H9 (cell line): ENCODE measurements around the gene THUMPD1. TPM values are rescaled to one million over a fixed set of nuclear protein-coding genes. Genes with fewer than 3 reads are reported as not detected.

ENCODE experiments used
- DNase-seq: peaks from one replicate; pipeline ENCODE4 v3.0.0-alpha.2; 2017
- H2AFZ ChIP-seq: one replicate; pipeline ENCODE4 v1.6.1; 2013; ENCODE audit warnings: mild to moderate bottlenecking, low read length, control low read depth, moderate library complexity
- H2AK5ac ChIP-seq: 2 replicates; pipeline ENCODE4 v1.6.1; 2013; ENCODE audit warnings: low read length, control low read depth, mixed read lengths; ENCODE audit not compliant: insufficient read length
- H2BK120ac ChIP-seq: one replicate; pipeline ENCODE4 v1.6.1; 2013; ENCODE audit warnings: low read depth, mild to moderate bottlenecking, low read length, control low read depth, inconsistent platforms; ENCODE audit not compliant: poor library complexity, severe bottlenecking
- H2BK12ac ChIP-seq: 2 replicates; pipeline ENCODE4 v1.6.1; 2013; ENCODE audit warnings: low read length, control low read depth, mixed read lengths, low read depth; ENCODE audit not compliant: insufficient read length
- H2BK15ac ChIP-seq: 2 replicates; pipeline ENCODE4 v1.6.1; 2013; ENCODE audit warnings: low read depth, low read length, control low read depth
- H2BK20ac ChIP-seq: one replicate; pipeline ENCODE4 v1.6.1; 2013; ENCODE audit warnings: low read depth, mild to moderate bottlenecking, low read length, control low read depth, inconsistent platforms; ENCODE audit not compliant: poor library complexity, severe bottlenecking
- H2BK5ac ChIP-seq: 2 replicates; pipeline ENCODE4 v1.6.1; 2013; ENCODE audit warnings: low read length, control low read depth, mixed read lengths; ENCODE audit not compliant: insufficient read length
- H3K14ac ChIP-seq: 2 replicates; pipeline ENCODE4 v1.6.1; 2013; ENCODE audit warnings: low read length, control low read depth; ENCODE audit not compliant: insufficient read depth
- H3K18ac ChIP-seq: 2 replicates; pipeline ENCODE4 v1.6.1; 2013; ENCODE audit warnings: low read depth, mild to moderate bottlenecking, mixed read lengths, low read length, control low read depth; ENCODE audit not compliant: insufficient read length
- H3K23ac ChIP-seq: 2 replicates; pipeline ENCODE4 v1.6.1; 2013; ENCODE audit warnings: low read length, control low read depth, mixed read lengths, low read depth; ENCODE audit not compliant: insufficient read length
- H3K23me2 ChIP-seq: 2 replicates; pipeline ENCODE4 v1.6.1; 2013; ENCODE audit warnings: low read depth, mild to moderate bottlenecking, mixed read lengths, low read length, control low read depth; ENCODE audit not compliant: insufficient read length, poor library complexity, severe bottlenecking
- H3K27ac ChIP-seq: 2 replicates; pipeline ENCODE4 v1.5.1; 2013; ENCODE audit warnings: low read length, control low read depth, mixed read lengths, low read depth; ENCODE audit not compliant: insufficient read length
- H3K27me3 ChIP-seq: 2 replicates; pipeline ENCODE4 v1.6.1; 2013; ENCODE audit warnings: low read length, control low read depth, inconsistent platforms; ENCODE audit not compliant: insufficient read depth
- H3K4ac ChIP-seq: 2 replicates; pipeline ENCODE4 v1.6.1; 2013; ENCODE audit warnings: low read depth, mild to moderate bottlenecking, control low read depth, inconsistent platforms, low read length, moderate library complexity
- H3K4me1 ChIP-seq: 2 replicates; pipeline ENCODE4 v1.6.1; 2013; ENCODE audit warnings: low read length, control low read depth, inconsistent platforms; ENCODE audit not compliant: insufficient read depth
- H3K4me2 ChIP-seq: 2 replicates; pipeline ENCODE4 v1.6.1; 2013; ENCODE audit warnings: low read length, control low read depth, mixed read lengths; ENCODE audit not compliant: insufficient read length, insufficient read depth
- H3K56ac ChIP-seq: 2 replicates; pipeline ENCODE4 v1.6.1; 2013; ENCODE audit warnings: low read depth, mild to moderate bottlenecking, mixed read lengths, low read length, control low read depth; ENCODE audit not compliant: insufficient read length
- H3K79me1 ChIP-seq: 2 replicates; pipeline ENCODE4 v1.6.1; 2013; ENCODE audit warnings: low read depth, mild to moderate bottlenecking, moderate library complexity, low read length, control low read depth, inconsistent platforms; ENCODE audit not compliant: insufficient read depth, poor library complexity, severe bottlenecking
- H3K79me2 ChIP-seq: 2 replicates; pipeline ENCODE4 v1.6.1; 2013; ENCODE audit warnings: low read length, control low read depth, inconsistent platforms; ENCODE audit not compliant: insufficient read depth
- H3K9ac ChIP-seq: 2 replicates; pipeline ENCODE4 v1.6.1; 2013; ENCODE audit warnings: low read length, control low read depth, mixed read lengths; ENCODE audit not compliant: insufficient read length; ENCODE audit errors: extremely low read depth
- H3K9me3 ChIP-seq: one replicate; pipeline ENCODE4 v1.6.1; 2013; ENCODE audit warnings: low read depth, low read length, inconsistent platforms; ENCODE audit not compliant: control insufficient read depth
- H3T11ph ChIP-seq: one replicate; pipeline ENCODE4 v1.6.1; 2013; ENCODE audit warnings: mild to moderate bottlenecking, low read length, control low read depth, inconsistent platforms
- H4K20me1 ChIP-seq: one replicate; pipeline ENCODE4 v1.6.1; 2013; ENCODE audit not compliant: control insufficient read depth, insufficient read length, insufficient read depth
- H4K5ac ChIP-seq: 2 replicates; pipeline ENCODE4 v1.6.1; 2013; ENCODE audit warnings: low read depth, mild to moderate bottlenecking, mixed read lengths, low read length, control low read depth; ENCODE audit not compliant: insufficient read length
- H4K8ac ChIP-seq: replicated peaks from 2 replicates; pipeline ENCODE4 v1.6.1; 2013; ENCODE audit warnings: low read length, control low read depth, mixed read lengths, low read depth; ENCODE audit not compliant: insufficient read length
- H4K91ac ChIP-seq: 2 replicates; pipeline ENCODE4 v1.6.1; 2013; ENCODE audit warnings: low read depth, mild to moderate bottlenecking, moderate library complexity, mixed read lengths, low read length, control low read depth; ENCODE audit not compliant: insufficient read length
- H3K27ac Mint-ChIP-seq, 3 experiments: 2 replicates in 2 of 3; 3 replicates in 1 of 3; pipeline ENCODE4 v1.8.0; 2020 to 2021; ENCODE audit warnings: mixed read lengths in 3 of 3, mild to moderate bottlenecking in 1 of 3, moderate library complexity in 1 of 3
- H3K27me3 Mint-ChIP-seq: 2 replicates; pipeline ENCODE4 v1.8.0; 2021; ENCODE audit warnings: low read depth, mild to moderate bottlenecking, moderate library complexity, mixed read lengths
- H3K36me3 Mint-ChIP-seq, 3 experiments: 2 replicates in 2 of 3; 3 replicates in 1 of 3; pipeline ENCODE4 v1.8.0; 2020 to 2021; ENCODE audit warnings: low read depth in 3 of 3, mixed read lengths in 3 of 3; ENCODE audit not compliant: insufficient read depth in 1 of 3
- H3K4me1 Mint-ChIP-seq, 2 experiments: 2 replicates each; pipeline ENCODE4 v1.8.0; 2020; ENCODE audit warnings: mixed read lengths in 2 of 2
- H3K4me3 Mint-ChIP-seq, 2 experiments: 2 replicates in 1 of 2; 3 replicates in 1 of 2; pipeline ENCODE4 v1.8.0; 2020 to 2021; ENCODE audit warnings: mild to moderate bottlenecking in 2 of 2, mixed read lengths in 2 of 2, moderate library complexity in 1 of 2
- H3K9me3 Mint-ChIP-seq, 2 experiments: 2 replicates in 1 of 2; 3 replicates in 1 of 2; pipeline ENCODE4 v1.8.0; 2020; ENCODE audit warnings: mild to moderate bottlenecking in 2 of 2, mixed read lengths in 2 of 2, moderate library complexity in 1 of 2
- WGBS: extraction: QIAGEN DNeasy Blood & Tissue Kit; methylation state at CpG from one replicate; pipeline ENCODE4 v1.1.7; 2013; ENCODE audit warnings: missing lambda C conversion rate, low lambda C conversion rate, mixed read lengths; ENCODE audit not compliant: insufficient read length; ENCODE audit errors: extremely low coverage; 5-methylcytosine and 5-hydroxymethylcytosine counted together
- total RNA-seq: library from RNA; stranded (reverse); gene quantifications from 2 replicates; pipeline ENCODE4 v1.2.1, GENCODE V29; 2021
- TF ChIP-seq, protein P1 (sequence below): fragments of 200-600 bp; sonication (generic); conservative IDR thresholded peaks from 3 replicates; pipeline ENCODE4 v1.8.0; 2021; ENCODE audit warnings: antibody characterized with exemption, mild to moderate bottlenecking

Gene THUMPD1
- total RNA-seq, 1 experiment from 2014 or later = 51.3 TPM

DNA sequence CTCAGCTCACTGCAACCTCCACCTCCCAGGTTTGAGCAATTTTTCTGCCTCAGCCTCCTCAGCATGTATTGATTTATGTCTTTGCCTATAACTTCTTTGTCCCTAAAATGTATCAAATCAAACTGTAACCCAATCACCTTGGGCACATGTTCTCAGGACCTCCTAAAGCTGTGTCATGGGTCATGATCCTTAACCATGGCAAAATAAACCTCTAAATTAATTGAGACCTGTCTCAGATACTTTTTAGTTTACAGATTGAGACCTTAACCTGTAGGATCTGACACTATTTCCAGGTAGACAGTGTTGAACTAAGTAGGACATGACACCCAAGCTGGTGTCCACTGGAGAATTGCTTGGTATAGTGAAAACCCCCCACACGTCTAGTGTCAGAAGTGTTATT, 19.6 kb upstream of the THUMPD1 start:
- Histone ChIP-seq H4K5ac (no peak overlapping the region), H3K27ac (no peak overlapping the region), H2BK20ac (no peak overlapping the region), H3K79me2 (no peaks in the 10 kb centered on the region), H3K4me2 (no peak overlapping the region), H3K79me1 (no peaks in the 10 kb centered on the region), H3K4me1 (no peaks in the 10 kb centered on the region), H3K9me3 (no peaks in the 10 kb centered on the region), H3K9ac (no peak overlapping the region), H3T11ph (no peak overlapping the region), H3K23me2 (no peaks in the 10 kb centered on the region), H2BK120ac (no peak overlapping the region), H3K27me3 (no peaks in the 10 kb centered on the region), H4K20me1 (no peaks in the 10 kb centered on the region), H3K4ac (no peak overlapping the region), H2BK12ac (no peak overlapping the region), H4K8ac (no peak overlapping the region), H4K91ac (no peak overlapping the region), H2AFZ (no peak overlapping the region), H2BK15ac (no peak overlapping the region), H2AK5ac (no peak overlapping the region), H2BK5ac (no peak overlapping the region), H3K56ac (no peak overlapping the region), H3K23ac (no peak overlapping the region), H3K14ac (no peak overlapping the region), H3K18ac (no peak overlapping the region)
- Mint-ChIP-seq H3K36me3 (peaks cover 0 to 10% (median 0%) of the 10 kb centered on the region in 3 experiments; a peak in 1 of 7 replicates), H3K4me1 (peaks cover 16 to 18% of the 10 kb centered on the region in 2 experiments), H3K27me3 (peaks cover 5% of the 10 kb centered on the region), H3K9me3 (peaks cover 10 to 12% of the 10 kb centered on the region in 2 experiments), H3K27ac (no peak overlapping the region), H3K4me3 (no peak overlapping the region)
- WGBS = no CpG with 5 or more reads among the region's 1 CpG
- no peak for DNase-seq
- TF ChIP-seq, protein P1, sequence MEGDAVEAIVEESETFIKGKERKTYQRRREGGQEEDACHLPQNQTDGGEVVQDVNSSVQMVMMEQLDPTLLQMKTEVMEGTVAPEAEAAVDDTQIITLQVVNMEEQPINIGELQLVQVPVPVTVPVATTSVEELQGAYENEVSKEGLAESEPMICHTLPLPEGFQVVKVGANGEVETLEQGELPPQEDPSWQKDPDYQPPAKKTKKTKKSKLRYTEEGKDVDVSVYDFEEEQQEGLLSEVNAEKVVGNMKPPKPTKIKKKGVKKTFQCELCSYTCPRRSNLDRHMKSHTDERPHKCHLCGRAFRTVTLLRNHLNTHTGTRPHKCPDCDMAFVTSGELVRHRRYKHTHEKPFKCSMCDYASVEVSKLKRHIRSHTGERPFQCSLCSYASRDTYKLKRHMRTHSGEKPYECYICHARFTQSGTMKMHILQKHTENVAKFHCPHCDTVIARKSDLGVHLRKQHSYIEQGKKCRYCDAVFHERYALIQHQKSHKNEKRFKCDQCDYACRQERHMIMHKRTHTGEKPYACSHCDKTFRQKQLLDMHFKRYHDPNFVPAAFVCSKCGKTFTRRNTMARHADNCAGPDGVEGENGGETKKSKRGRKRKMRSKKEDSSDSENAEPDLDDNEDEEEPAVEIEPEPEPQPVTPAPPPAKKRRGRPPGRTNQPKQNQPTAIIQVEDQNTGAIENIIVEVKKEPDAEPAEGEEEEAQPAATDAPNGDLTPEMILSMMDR = no peak
